ENCODE measurements around the gene GLRA3.
A peak's percentile ranks its signal among the peaks of the same experiment; 100 is the strongest.

The GLRA3 gene

GRCh38 chr4:174596513-174596912 lies 232.5 kb downstream of the GLRA3 start:
- DNase-seq: no peak
- TF ChIP-seq GATA1 (IDR thresholded peaks at IDR 0.05; ENCODE audit: low read depth, low read length): no peak
- no peak for TF ChIP-seq POLR2A (IDR thresholded peaks at IDR 0.05; ENCODE audit: low read length)

GRCh38 chr4:174595141-174595929 lies 233.7 kb downstream of the GLRA3 start:
- TF ChIP-seq POLR2A (IDR thresholded peaks at IDR 0.05; ENCODE audit: low read length) (no peak), GATA1 (IDR thresholded peaks at IDR 0.05; ENCODE audit: low read depth, low read length) (no peak)
- no peak for DNase-seq

GRCh38 chr4:174593701-174594100 lies 235.3 kb downstream of the GLRA3 start:
- no peak for TF ChIP-seq GATA1 (IDR thresholded peaks at IDR 0.05; ENCODE audit: low read depth, low read length)
- TF ChIP-seq POLR2A (IDR thresholded peaks at IDR 0.05; ENCODE audit: low read length): no peak
- no peak for DNase-seq

GRCh38 chr4:174592985-174593335 lies 236.1 kb downstream of the GLRA3 start:
- DNase-seq: peak in 1 of 2 experiments; percentile 28
- TF ChIP-seq GATA1 (IDR thresholded peaks at IDR 0.05; ENCODE audit: low read depth, low read length): no peak
- TF ChIP-seq POLR2A (IDR thresholded peaks at IDR 0.05; ENCODE audit: low read length): no peak

- DNase-seq: no peak
- TF ChIP-seq POLR2A (IDR thresholded peaks at IDR 0.05; ENCODE audit: low read length) (no peak), GATA1 (IDR thresholded peaks at IDR 0.05; ENCODE audit: low read depth, low read length) (no peak)
Observed at GRCh38 chr4:174592256-174592984, 236.6 kb downstream of the GLRA3 start.

- peak; percentile 19 to 51 for DNase-seq
- TF ChIP-seq POLR2A (IDR thresholded peaks at IDR 0.05; ENCODE audit: low read length) (no peak), GATA1 (IDR thresholded peaks at IDR 0.05; ENCODE audit: low read depth, low read length) (no peak)
Observed at GRCh38 chr4:174591243-174592021, 237.6 kb downstream of the GLRA3 start.

GRCh38 chr4:174590336-174590735 lies 238.7 kb downstream of the GLRA3 start:
- TF ChIP-seq POLR2A (IDR thresholded peaks at IDR 0.05; ENCODE audit: low read length) (no peak), GATA1 (IDR thresholded peaks at IDR 0.05; ENCODE audit: low read depth, low read length) (no peak)
- no peak for DNase-seq

All from erythroblast (primary cell).